ENCODE data around the gene TNFRSF8. TPM values are rescaled to one million over a fixed set of nuclear protein-coding genes. Genes with fewer than 3 reads are reported as not detected.
A peak's percentile ranks its signal among the peaks of the same experiment; 100 is the strongest.

Gene TNFRSF8
- total and polyA plus RNA-seq, 2 of the 4 experiments (the other 2 are of a cell fraction): under 0.01 to 0.31 TPM

- no peak overlapping the region for H2BK5ac ChIP-seq (ENCODE audit: low read depth, low read length, poor library complexity, severe bottlenecking)
- H2AK5ac ChIP-seq (ENCODE audit: low read depth, low read length): peak overlapping the region; percentile 45; the same call in 1 of the 2 replicates
- ATAC-seq (ENCODE audit: low read depth) (no peak), DNase-seq (no peak)
- H3K4me1 ChIP-seq (ENCODE audit: control insufficient read depth, insufficient read depth, low read length): peaks cover 29% of the 10 kb centered on the region
- H3K9ac ChIP-seq (ENCODE audit: low read depth, low read length): no peak overlapping the region
- H2AK9ac ChIP-seq (replicated peaks; ENCODE audit: low read depth, low read length, poor library complexity): peak overlapping the region; percentile 14
- no peaks in the 10 kb centered on the region for H3K27me3 ChIP-seq (ENCODE audit: control insufficient read depth, insufficient read depth, low read length)
- no peak overlapping the region for H3K18ac ChIP-seq (ENCODE audit: low read depth, low read length)
- TF ChIP-seq CEBPB (IDR thresholded peaks at IDR 0.05; ENCODE audit: low read depth, low read length): no peak
- no peak for TF ChIP-seq RFX5 (IDR thresholded peaks at IDR 0.05; ENCODE audit: low read depth, low read length)
- no peak overlapping the region for H4K8ac ChIP-seq (ENCODE audit: low read depth in 2 of 2, low read length in 2 of 2)
- intact Hi-C loops (cut with micrococcal nuclease): no loop called here
- in situ Hi-C loops (cut with MboI; ENCODE audit: low sequenced_read_pairs): no loop called here
- no peaks in the 10 kb centered on the region for H3K36me3 ChIP-seq (ENCODE audit: control insufficient read depth, insufficient read depth, low read length)
- 0 out of 3 replicates have a peak overlapping the region, but pooled peaks have one; percentile 42 for H2BK15ac ChIP-seq (ENCODE audit: low read depth, low read length)
- H3K23ac ChIP-seq (ENCODE audit: low read depth, low read length): no peak overlapping the region
- H3K4me2 ChIP-seq (ENCODE audit: low read depth, low read length): no peak overlapping the region
- peak overlapping the region; percentile 54; the same call in 1 of the 2 replicates for H4K91ac ChIP-seq (ENCODE audit: insufficient read depth, low read depth, low read length)
- H4K20me1 ChIP-seq (ENCODE audit: insufficient read depth, low read length): no peaks in the 10 kb centered on the region
- H3K27ac ChIP-seq (ENCODE audit: insufficient read depth, low read length): no peak overlapping the region
- no TSS peak for BruUV-seq (replicated peaks)
- ChIA-PET POLR2A (ENCODE audit: unreplicated experiment) (no interaction called here), CTCF (interaction anchor here (0.9 kb wide), 1 partner anchor 32 kb away, joined by 6 read pairs; no protein-coding TSS in a partner anchor)
- H3K9me1 ChIP-seq (ENCODE audit: insufficient read depth, low read length): peaks cover 14% of the 10 kb centered on the region
- no peak overlapping the region for H3K4me3 ChIP-seq (ENCODE audit: insufficient read depth, low read depth, low read length)
- peak overlapping the region; percentile 11 for H2BK120ac ChIP-seq (ENCODE audit: low read depth, low read length)
- no peak overlapping the region for H3K56ac ChIP-seq (ENCODE audit: extremely low read depth, insufficient read depth, low read length)
- no peaks in the 10 kb centered on the region for H3K79me1 ChIP-seq (ENCODE audit: low read depth in 1 of 2, low read length in 2 of 2)
- no peak overlapping the region for H3K14ac ChIP-seq (replicated peaks; ENCODE audit: low read depth, low read length)
- peaks cover 4% of the 10 kb centered on the region; the same call in 1 of the 2 replicates for H3K9me3 ChIP-seq (ENCODE audit: control insufficient read depth, insufficient read depth, low read length)
- peak overlapping the region; percentile 24; the same call in 1 of the 2 replicates for H3K4ac ChIP-seq (ENCODE audit: low read depth, low read length)
- H4K5ac ChIP-seq (ENCODE audit: low read depth, low read length): no peak overlapping the region
- dilution Hi-C loops (cut with HindIII; ENCODE audit: low sequenced_read_pairs, unreplicated experiment): no loop called here
- WGBS, 2 experiments (ENCODE audit: extremely low coverage in 2 of 2, insufficient read length in 1 of 2): 100% methylated on average over 2 of the region's 2 CpGs; no CpG with 5 or more reads in 1 of the 2 experiments
- H2AFZ ChIP-seq (replicated peaks; ENCODE audit: low read length, poor library complexity): no peak overlapping the region
- H2BK20ac ChIP-seq (ENCODE audit: low read depth, low read length): peak overlapping the region; percentile 21; the same call in 1 of the 2 replicates
Observed at GRCh38 chr1:12151465-12151864, 88.4 kb downstream of the TNFRSF8 start.

Measured in IMR-90 (cell line).